WERI-Rb-1 (cell line): Measurements from ENCODE around the gene DIDO1.

Experiments used
- DNase-seq: peaks from one replicate; pipeline ENCODE4 v3.0.0-alpha.2; 2020
- H3K27ac ChIP-seq: fragments of 250-450 bp; sonication (Bioruptor Pico); 2 replicates; pipeline ENCODE4 v1.5.1; 2020; ENCODE audit warnings: mild to moderate bottlenecking, moderate library complexity
- H3K27me3 ChIP-seq: fragments of 250-450 bp; sonication (Bioruptor Pico); 2 replicates; pipeline ENCODE4 v1.5.1; 2021; ENCODE audit warnings: mild to moderate bottlenecking, low read depth, moderate library complexity; ENCODE audit not compliant: insufficient read depth, severe bottlenecking
- H3K36me3 ChIP-seq: fragments of 250-450 bp; sonication (Bioruptor Pico); 2 replicates; pipeline ENCODE4 v1.5.1; 2020; ENCODE audit warnings: mild to moderate bottlenecking, moderate library complexity
- H3K4me3 ChIP-seq: 2 replicates; pipeline ENCODE4 v1.5.1; 2011; ENCODE audit warnings: low read depth, mild to moderate bottlenecking, control low read depth, low read length
- H3K9me3 ChIP-seq: fragments of 250-450 bp; sonication (Bioruptor Pico); 2 replicates; pipeline ENCODE4 v1.5.1; 2021; ENCODE audit warnings: mild to moderate bottlenecking, moderate library complexity; ENCODE audit not compliant: severe bottlenecking
- CTCF ChIP-seq: IDR thresholded peaks from 2 replicates; pipeline ENCODE4 v1.5.1; 2011; ENCODE audit warnings: low read depth, mild to moderate bottlenecking, control low read depth, inconsistent platforms, low read length

DIDO1 gene

DNA sequence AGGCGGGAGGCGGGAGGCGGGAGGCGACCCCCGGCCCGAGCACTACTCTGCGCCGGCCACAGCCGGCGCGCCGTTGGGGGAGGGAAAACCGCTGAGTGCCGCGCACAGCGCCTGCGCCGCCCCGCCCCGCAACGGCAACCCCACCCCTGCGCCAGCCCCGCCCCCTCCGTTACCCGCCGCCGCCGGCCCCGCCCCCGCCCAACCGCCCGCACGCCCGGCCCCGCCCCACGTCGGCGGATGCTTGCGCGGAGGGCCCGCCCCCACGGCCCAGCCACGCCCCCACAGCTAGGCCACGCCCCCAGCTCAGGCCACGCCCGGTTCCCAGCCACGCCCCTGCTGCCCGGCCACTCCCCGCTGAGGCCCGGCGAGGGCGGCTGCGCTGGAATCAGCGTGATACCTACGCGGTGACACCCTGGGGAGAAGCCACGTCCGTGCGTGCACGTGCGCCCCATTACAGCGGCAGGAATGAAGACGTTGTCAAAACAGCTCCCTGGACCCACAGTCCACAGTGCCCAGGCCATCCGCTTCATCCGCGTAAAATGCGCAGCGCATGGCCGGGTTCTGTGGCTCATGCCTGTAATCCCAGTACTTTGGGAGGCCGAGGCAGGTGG, 64.5 kb downstream of the DIDO1 start, which contains the start of gene TCFL5:
Gene TCFL5 (minus strand): TSS at position 97 of the 611 bp plus-strand sequence. CDS start 152 bp downstream, outside the sequence.
- peak within 1 kb of the TSS; percentile 51 for H3K4me3 ChIP-seq
- H3K27me3 ChIP-seq = no peaks in the 10 kb centered on the region
- DNase-seq = peak; percentile 84
- peaks cover 15% of the 10 kb centered on the region for H3K36me3 ChIP-seq
- H3K27ac ChIP-seq = peak within 1 kb of the TSS; percentile 69
- no peak for TF ChIP-seq CTCF
- peaks cover 6% of the 10 kb centered on the region for H3K9me3 ChIP-seq

- no peaks in the 10 kb centered on the region for H3K27me3 ChIP-seq
- peak overlapping the region; percentile 51 for H3K4me3 ChIP-seq
- no peak for TF ChIP-seq CTCF
- peak overlapping the region; percentile 69 for H3K27ac ChIP-seq
- DNase-seq = no peak
- peaks cover 18% of the 10 kb centered on the region for H3K36me3 ChIP-seq
- peaks cover 6% of the 10 kb centered on the region for H3K9me3 ChIP-seq
These were observed 65.2 kb downstream of the DIDO1 start for GRCh38 chr20:62860924-62861691.

DNA sequence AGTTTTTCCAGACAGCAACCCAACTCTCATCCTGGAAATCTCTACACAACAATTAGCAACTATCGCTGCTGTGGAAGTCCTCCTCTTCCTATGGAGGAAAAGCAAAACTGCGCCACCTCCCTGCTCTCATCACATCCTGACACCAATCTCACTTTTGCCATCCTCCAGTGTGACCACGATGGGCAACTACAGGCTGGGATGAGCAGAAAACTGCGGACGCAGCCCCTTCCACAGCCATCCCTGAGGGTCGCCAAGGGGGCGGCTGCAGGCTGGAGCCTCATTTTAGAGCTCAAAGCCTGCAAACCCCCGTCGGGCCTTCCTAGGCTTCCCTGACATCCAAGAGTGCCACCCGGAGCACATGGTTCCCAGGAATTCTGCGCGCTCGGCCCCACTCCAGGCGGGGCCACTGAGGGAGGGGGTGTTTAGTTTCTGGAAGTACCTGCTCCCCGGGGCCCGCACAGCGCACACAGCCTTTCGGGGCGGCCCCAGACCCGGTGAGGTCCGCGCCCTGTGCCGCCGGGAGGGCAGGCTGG, 65.8 kb downstream of the DIDO1 start:
- no peak for TF ChIP-seq CTCF
- Histone ChIP-seq H3K27me3 (no peaks in the 10 kb centered on the region), H3K36me3 (peaks cover 23% of the 10 kb centered on the region), H3K4me3 (peak overlapping the region; percentile 51), H3K9me3 (peaks cover 6% of the 10 kb centered on the region), H3K27ac (no peak overlapping the region)
- DNase-seq = no peak

GRCh38 chr20:62859721-62860120, 66.6 kb downstream of the DIDO1 start:
- DNase-seq = no peak
- no peak for TF ChIP-seq CTCF
- Histone ChIP-seq H3K36me3 (peaks cover 31% of the 10 kb centered on the region), H3K27me3 (no peaks in the 10 kb centered on the region), H3K27ac (no peak overlapping the region), H3K4me3 (no peak overlapping the region), H3K9me3 (peaks cover 6% of the 10 kb centered on the region)

DNA sequence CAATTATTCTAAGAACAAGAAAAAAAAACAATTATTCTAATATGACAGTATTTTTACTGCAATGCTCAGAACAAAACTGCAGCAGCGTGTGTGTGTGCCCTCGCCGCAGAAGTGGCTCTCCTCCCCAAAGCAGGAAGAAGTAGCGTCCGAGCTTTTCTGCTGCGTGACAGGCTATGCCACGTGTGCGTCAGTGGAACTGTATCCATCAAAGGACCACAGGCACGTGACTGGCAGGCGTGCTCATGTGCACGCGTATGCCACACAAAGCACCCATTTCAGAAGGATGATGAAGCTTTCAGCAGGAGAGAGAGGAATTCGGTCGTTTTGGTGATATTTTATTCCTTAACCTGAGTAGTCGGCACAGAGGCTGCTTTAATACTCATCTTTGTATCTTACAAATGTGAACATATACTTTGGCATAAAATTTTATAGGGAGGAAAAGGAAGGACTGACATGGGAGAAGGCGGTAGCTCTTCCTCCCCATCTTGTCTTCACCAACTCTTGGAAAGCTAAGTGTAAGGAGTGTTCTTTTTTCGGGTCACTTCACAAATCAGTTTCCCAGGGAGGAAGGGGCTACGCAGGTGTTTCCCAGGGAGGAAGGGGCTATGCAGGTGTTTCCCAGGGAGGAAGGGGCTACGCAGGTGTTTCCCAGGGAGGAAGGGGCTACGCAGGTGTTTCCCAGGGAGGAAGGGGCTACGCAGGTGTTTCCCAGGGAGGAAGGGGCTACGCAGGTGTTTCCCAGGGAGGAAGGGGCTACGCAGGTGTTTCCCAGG, 68.1 kb downstream of the DIDO1 start:
- Histone ChIP-seq H3K4me3 (no peak overlapping the region), H3K36me3 (peaks cover 45% of the 10 kb centered on the region), H3K27ac (no peak overlapping the region), H3K9me3 (no peaks in the 10 kb centered on the region), H3K27me3 (no peaks in the 10 kb centered on the region)
- no peak for TF ChIP-seq CTCF
- DNase-seq = no peak
